Neutrophil (primary cell): ENCODE results near the gene MICAL1.

Experiments
- H3K27ac ChIP-seq: fragments of 200-600 bp; sonication (generic); 2 replicates; pipeline ENCODE4 v1.5.1; 2016; ENCODE audit warnings: mild to moderate bottlenecking, moderate library complexity
- H3K27me3 ChIP-seq: fragments of 200-600 bp; sonication (generic); 2 replicates; pipeline ENCODE4 v1.6.0; 2016; ENCODE audit warnings: mild to moderate bottlenecking
- H3K36me3 ChIP-seq: fragments of 200-600 bp; sonication (generic); 2 replicates; pipeline ENCODE4 v1.5.1; 2017
- H3K4me1 ChIP-seq, 2 experiments: fragments of 200-600 bp in 1 of 2; sonication (generic) in 1 of 2; 1 replicate in 1 of 2; 2 replicates in 1 of 2; pipeline versions ENCODE4 v1.5.1 to v1.6.1; 2013 to 2016; ENCODE audit warnings: low read depth in 1 of 2, low read length in 1 of 2, mild to moderate bottlenecking in 1 of 2, moderate library complexity in 1 of 2; ENCODE audit not compliant: control insufficient read depth in 1 of 2, insufficient read depth in 1 of 2
- H3K4me3 ChIP-seq, 2 experiments: fragments of 200-600 bp in 1 of 2; sonication (generic) in 1 of 2; 1 replicate in 1 of 2; 2 replicates in 1 of 2; pipeline ENCODE4 v1.5.1; 2013 to 2016; ENCODE audit warnings: low read depth in 1 of 2, low read length in 1 of 2, mild to moderate bottlenecking in 1 of 2, moderate library complexity in 1 of 2
- H3K9me3 ChIP-seq: fragments of 200-600 bp; sonication (generic); 2 replicates; pipeline ENCODE4 v1.5.1; 2016
- TF ChIP-seq, protein P1 (sequence below): fragments of 200-600 bp; sonication (generic); IDR thresholded peaks from 2 replicates; pipeline ENCODE4 v1.5.1; 2016; ENCODE audit warnings: antibody characterized with exemption

MICAL1 gene

GRCh38 chr6:109447087-109447486 lies 8.5 kb downstream of the MICAL1 start:
- Histone ChIP-seq H3K4me1 (peaks cover 24 to 29% of the 10 kb centered on the region in 2 experiments), H3K9me3 (no peaks in the 10 kb centered on the region), H3K36me3 (peaks cover 98% of the 10 kb centered on the region), H3K27me3 (no peaks in the 10 kb centered on the region), H3K27ac (peak overlapping the region; percentile 18), H3K4me3 (no peak overlapping the region)
- TF ChIP-seq, protein P1, sequence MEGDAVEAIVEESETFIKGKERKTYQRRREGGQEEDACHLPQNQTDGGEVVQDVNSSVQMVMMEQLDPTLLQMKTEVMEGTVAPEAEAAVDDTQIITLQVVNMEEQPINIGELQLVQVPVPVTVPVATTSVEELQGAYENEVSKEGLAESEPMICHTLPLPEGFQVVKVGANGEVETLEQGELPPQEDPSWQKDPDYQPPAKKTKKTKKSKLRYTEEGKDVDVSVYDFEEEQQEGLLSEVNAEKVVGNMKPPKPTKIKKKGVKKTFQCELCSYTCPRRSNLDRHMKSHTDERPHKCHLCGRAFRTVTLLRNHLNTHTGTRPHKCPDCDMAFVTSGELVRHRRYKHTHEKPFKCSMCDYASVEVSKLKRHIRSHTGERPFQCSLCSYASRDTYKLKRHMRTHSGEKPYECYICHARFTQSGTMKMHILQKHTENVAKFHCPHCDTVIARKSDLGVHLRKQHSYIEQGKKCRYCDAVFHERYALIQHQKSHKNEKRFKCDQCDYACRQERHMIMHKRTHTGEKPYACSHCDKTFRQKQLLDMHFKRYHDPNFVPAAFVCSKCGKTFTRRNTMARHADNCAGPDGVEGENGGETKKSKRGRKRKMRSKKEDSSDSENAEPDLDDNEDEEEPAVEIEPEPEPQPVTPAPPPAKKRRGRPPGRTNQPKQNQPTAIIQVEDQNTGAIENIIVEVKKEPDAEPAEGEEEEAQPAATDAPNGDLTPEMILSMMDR: no peak

- Histone ChIP-seq H3K4me1 (peaks cover 24 to 29% of the 10 kb centered on the region in 2 experiments), H3K27me3 (no peaks in the 10 kb centered on the region), H3K36me3 (peaks cover 94% of the 10 kb centered on the region), H3K27ac (peak overlapping the region; percentile 18), H3K9me3 (no peaks in the 10 kb centered on the region), H3K4me3 (no peak overlapping the region)
- TF ChIP-seq, protein P1: no peak
These were observed 9.0 kb downstream of the MICAL1 start for GRCh38 chr6:109446541-109446940.

GRCh38 chr6:109446072-109446471 lies 9.5 kb downstream of the MICAL1 start:
- H3K4me3 ChIP-seq: no peak overlapping the region
- TF ChIP-seq, protein P1: no peak
- no peak overlapping the region for H3K27ac ChIP-seq
- H3K36me3 ChIP-seq: peaks cover 90% of the 10 kb centered on the region
- no peaks in the 10 kb centered on the region for H3K9me3 ChIP-seq
- H3K27me3 ChIP-seq: no peaks in the 10 kb centered on the region
- peaks cover 27 to 31% of the 10 kb centered on the region in 2 experiments for H3K4me1 ChIP-seq

- Histone ChIP-seq H3K9me3 (no peaks in the 10 kb centered on the region), H3K27me3 (no peaks in the 10 kb centered on the region), H3K27ac (no peak overlapping the region), H3K4me3 (no peak overlapping the region), H3K36me3 (peaks cover 83% of the 10 kb centered on the region), H3K4me1 (peaks cover 23 to 30% of the 10 kb centered on the region in 2 experiments)
- TF ChIP-seq, protein P1: no peak
These were observed 10.2 kb downstream of the MICAL1 start for GRCh38 chr6:109445382-109445781.

GRCh38 chr6:109443425-109443950 lies 12.1 kb downstream of the MICAL1 start:
- H3K36me3 ChIP-seq: peaks cover 64% of the 10 kb centered on the region
- peaks cover 24 to 36% of the 10 kb centered on the region in 2 experiments for H3K4me1 ChIP-seq
- TF ChIP-seq, protein P1: no peak
- H3K27ac ChIP-seq: peak overlapping the region; percentile 84
- H3K9me3 ChIP-seq: no peaks in the 10 kb centered on the region
- peaks cover 4% of the 10 kb centered on the region for H3K27me3 ChIP-seq
- H3K4me3 ChIP-seq: no peak overlapping the region
